Epithelial cell of prostate (primary cell): ENCODE measurements around the gene VSTM2B.

Source experiments
- DNase-seq: peaks from one replicate; pipeline ENCODE4 v3.0.0-alpha.2; 2011; ENCODE audit warnings: low read depth, low spot score
- H3K27ac ChIP-seq: fragments of 450-650 bp; 2 replicates; pipeline ENCODE4 v1.5.1; 2017; ENCODE audit warnings: mild to moderate bottlenecking

The VSTM2B gene

GRCh38 chr19:29514525-29515232 lies 11.1 kb upstream of the VSTM2B start:
- no peak for DNase-seq
- H3K27ac ChIP-seq: no peak overlapping the region

GRCh38 chr19:29515233-29515619 lies 10.6 kb upstream of the VSTM2B start:
- H3K27ac ChIP-seq: no peak overlapping the region
- DNase-seq: no peak

GRCh38 chr19:29515706-29516357 lies 10.0 kb upstream of the VSTM2B start:
- DNase-seq: no peak
- no peak overlapping the region for H3K27ac ChIP-seq

- H3K27ac ChIP-seq: no peak overlapping the region
- DNase-seq: no peak
Measured at GRCh38 chr19:29516358-29516725, 9.5 kb upstream of the VSTM2B start.

GRCh38 chr19:29516821-29517395 lies 8.9 kb upstream of the VSTM2B start:
- DNase-seq: no peak

GRCh38 chr19:29517412-29517811 lies 8.4 kb upstream of the VSTM2B start:
- DNase-seq: no peak

More at GRCh38 chr19:29516821-29517395, 8.9 kb upstream of the VSTM2B start:
- H3K27ac ChIP-seq: no peak overlapping the region

GRCh38 chr19:29517946-29518345 lies 7.8 kb upstream of the VSTM2B start:
- H3K27ac ChIP-seq: no peak overlapping the region
- DNase-seq: no peak

More at GRCh38 chr19:29517412-29517811, 8.4 kb upstream of the VSTM2B start:
- no peak overlapping the region for H3K27ac ChIP-seq

- H3K27ac ChIP-seq: no peak overlapping the region
- no peak for DNase-seq
Measured at GRCh38 chr19:29519146-29519545, 6.6 kb upstream of the VSTM2B start.

- no peak for DNase-seq
- H3K27ac ChIP-seq: no peak overlapping the region
Measured at GRCh38 chr19:29519931-29520330, 5.9 kb upstream of the VSTM2B start.

- DNase-seq: no peak
- no peak overlapping the region for H3K27ac ChIP-seq
Measured at GRCh38 chr19:29520390-29520789, 5.4 kb upstream of the VSTM2B start.

GRCh38 chr19:29521291-29522075 lies 4.3 kb upstream of the VSTM2B start:
- no peak overlapping the region for H3K27ac ChIP-seq
- no peak for DNase-seq

- no peak for DNase-seq
- H3K27ac ChIP-seq: no peak overlapping the region
Measured at GRCh38 chr19:29523568-29523967, 2.2 kb upstream of the VSTM2B start.

GRCh38 chr19:29524201-29524911 lies 1.4 kb upstream of the VSTM2B start:
- H3K27ac ChIP-seq: no peak overlapping the region
- DNase-seq: no peak

GRCh38 chr19:29524912-29525831 lies 622 bp upstream of the VSTM2B start:
- DNase-seq: no peak
- H3K27ac ChIP-seq: no peak overlapping the region

- no peak for DNase-seq
Measured at GRCh38 chr19:29526730-29527499, 1.1 kb downstream of the VSTM2B start.

GRCh38 chr19:29527500-29528328 lies 1.9 kb downstream of the VSTM2B start:
- DNase-seq: no peak
- H3K27ac ChIP-seq: no peak overlapping the region

More at GRCh38 chr19:29526730-29527499, 1.1 kb downstream of the VSTM2B start:
- H3K27ac ChIP-seq: no peak overlapping the region

- H3K27ac ChIP-seq: no peak overlapping the region
- peak; percentile 1 for DNase-seq
Measured at GRCh38 chr19:29528350-29528945, 2.7 kb downstream of the VSTM2B start.
